Measurements from ENCODE around the gene PHYKPL. TPM values are rescaled to one million over a fixed set of nuclear protein-coding genes. Genes with fewer than 3 reads are reported as not detected.

Gene PHYKPL
- total RNA-seq, 1 donor from 2014 or later: 70.2 TPM

GRCh38 chr5:178252258-178252657, 19.7 kb upstream of the PHYKPL start:
- Mint-ChIP-seq H3K4me3 (ENCODE audit: unreplicated experiment) (no peak overlapping the region), H3K27ac (ENCODE audit: unreplicated experiment) (no peak overlapping the region), H3K9me3 (ENCODE audit: unreplicated experiment) (no peaks in the 10 kb centered on the region), H3K4me1 (ENCODE audit: unreplicated experiment) (no peaks in the 10 kb centered on the region), H3K27me3 (ENCODE audit: unreplicated experiment) (no peaks in the 10 kb centered on the region), H3K36me3 (ENCODE audit: unreplicated experiment) (no peaks in the 10 kb centered on the region)
- no peak for DNase-seq (ENCODE audit: extremely low spot score, unreplicated experiment)
- no peak for TF ChIP-seq CTCF (IDR thresholded peaks at IDR 0.05)

- Mint-ChIP-seq H3K27ac (ENCODE audit: unreplicated experiment) (no peak overlapping the region), H3K4me1 (ENCODE audit: unreplicated experiment) (no peaks in the 10 kb centered on the region), H3K4me3 (ENCODE audit: unreplicated experiment) (no peak overlapping the region), H3K36me3 (ENCODE audit: unreplicated experiment) (no peaks in the 10 kb centered on the region), H3K27me3 (ENCODE audit: unreplicated experiment) (no peaks in the 10 kb centered on the region), H3K9me3 (ENCODE audit: unreplicated experiment) (no peaks in the 10 kb centered on the region)
- TF ChIP-seq CTCF (IDR thresholded peaks at IDR 0.05): no peak
- no peak for DNase-seq (ENCODE audit: extremely low spot score, unreplicated experiment)
Observed at GRCh38 chr5:178250263-178250662, 17.7 kb upstream of the PHYKPL start.

GRCh38 chr5:178249191-178249989, 16.8 kb upstream of the PHYKPL start:
- H3K4me1 Mint-ChIP-seq (ENCODE audit: unreplicated experiment): no peaks in the 10 kb centered on the region
- H3K27ac Mint-ChIP-seq (ENCODE audit: unreplicated experiment): no peak overlapping the region
- H3K9me3 Mint-ChIP-seq (ENCODE audit: unreplicated experiment): no peaks in the 10 kb centered on the region
- no peak for DNase-seq (ENCODE audit: extremely low spot score, unreplicated experiment)
- H3K4me3 Mint-ChIP-seq (ENCODE audit: unreplicated experiment): no peak overlapping the region
- no peaks in the 10 kb centered on the region for H3K27me3 Mint-ChIP-seq (ENCODE audit: unreplicated experiment)
- TF ChIP-seq CTCF (IDR thresholded peaks at IDR 0.05): no peak
- no peaks in the 10 kb centered on the region for H3K36me3 Mint-ChIP-seq (ENCODE audit: unreplicated experiment)

GRCh38 chr5:178248750-178249149, 16.1 kb upstream of the PHYKPL start:
- no peaks in the 10 kb centered on the region for H3K27me3 Mint-ChIP-seq (ENCODE audit: unreplicated experiment)
- H3K36me3 Mint-ChIP-seq (ENCODE audit: unreplicated experiment): no peaks in the 10 kb centered on the region
- DNase-seq (ENCODE audit: extremely low spot score, unreplicated experiment): no peak
- H3K4me3 Mint-ChIP-seq (ENCODE audit: unreplicated experiment): no peak overlapping the region
- TF ChIP-seq CTCF (IDR thresholded peaks at IDR 0.05): no peak
- H3K9me3 Mint-ChIP-seq (ENCODE audit: unreplicated experiment): no peaks in the 10 kb centered on the region
- H3K27ac Mint-ChIP-seq (ENCODE audit: unreplicated experiment): no peak overlapping the region
- H3K4me1 Mint-ChIP-seq (ENCODE audit: unreplicated experiment): no peaks in the 10 kb centered on the region

- H3K4me1 Mint-ChIP-seq (ENCODE audit: unreplicated experiment): no peaks in the 10 kb centered on the region
- no peak for TF ChIP-seq CTCF (IDR thresholded peaks at IDR 0.05)
- DNase-seq (ENCODE audit: extremely low spot score, unreplicated experiment): no peak
- no peaks in the 10 kb centered on the region for H3K27me3 Mint-ChIP-seq (ENCODE audit: unreplicated experiment)
- no peaks in the 10 kb centered on the region for H3K9me3 Mint-ChIP-seq (ENCODE audit: unreplicated experiment)
- no peak overlapping the region for H3K4me3 Mint-ChIP-seq (ENCODE audit: unreplicated experiment)
- no peaks in the 10 kb centered on the region for H3K36me3 Mint-ChIP-seq (ENCODE audit: unreplicated experiment)
- no peak overlapping the region for H3K27ac Mint-ChIP-seq (ENCODE audit: unreplicated experiment)
Observed at GRCh38 chr5:178247481-178248456, 15.2 kb upstream of the PHYKPL start.

Measured in osteocyte (in vitro differentiated cells).